Measurements from ENCODE around the gene CDH22. TPM values are rescaled to one million over a fixed set of nuclear protein-coding genes. Genes with fewer than 3 reads are reported as not detected.

CDH22 gene
- total and polyA plus RNA-seq, 9 of the 15 experiments (the other 6 are each of a cell fraction or from before 2014, with no cell fraction given) = 0.07 to 0.08 TPM; not detected in 7

DNA sequence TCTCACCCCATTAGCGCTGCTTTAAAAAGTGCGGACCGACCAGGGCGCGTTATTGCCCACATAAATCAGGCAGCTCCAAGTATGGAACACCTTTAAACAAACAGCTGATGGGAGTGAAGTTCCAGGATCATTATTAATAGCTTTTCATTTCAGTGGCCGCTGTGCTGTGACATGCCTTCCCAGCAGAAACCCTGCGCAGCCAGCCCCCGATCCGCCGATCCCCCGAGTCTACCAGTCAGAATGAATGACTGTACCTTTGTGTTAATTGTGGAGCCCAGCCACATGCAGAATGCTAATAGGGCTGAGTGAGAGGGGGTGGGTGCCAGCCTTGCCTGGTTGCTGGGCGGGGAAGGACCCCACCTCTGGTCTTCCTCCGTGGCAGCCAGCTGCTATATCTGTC, 21.9 kb downstream of the CDH22 start:
- POLR2A ChIA-PET = interaction anchor here (0.6 to 0.7 kb wide), 2 partner anchors 19 to 78 kb away, joined by 3 read pairs; no protein-coding TSS in a partner anchor
- TF ChIP-seq KAT7 (CRISPR knock-in tag; IDR thresholded peaks at IDR 0.05; ENCODE audit: borderline replicate concordance) (no peak), POLR2H (tag; IDR thresholded peaks at IDR 0.05; ENCODE audit: low read depth) (no peak), RBM14 (IDR thresholded peaks at IDR 0.05; ENCODE audit: borderline replicate concordance, insufficient read depth, low read depth, low read length) (no peak), RBM34 (IDR thresholded peaks at IDR 0.05; ENCODE audit: borderline replicate concordance, insufficient read depth, low read length) (no peak), HIVEP1 (CRISPR knock-in tag; IDR thresholded peaks at IDR 0.05) (no peak), BMI1 (IDR thresholded peaks at IDR 0.05; ENCODE audit: low read length) (no peak), ZFX (CRISPR knock-in tag; IDR thresholded peaks at IDR 0.05) (no peak), ZNF143 (CRISPR knock-in tag; IDR thresholded peaks at IDR 0.05) (no peak), HCFC1 (IDR thresholded peaks at IDR 0.05; ENCODE audit: low read depth, low read length) (no peak), SMAD1 (IDR thresholded peaks at IDR 0.05; ENCODE audit: low read depth, low read length, partially characterized antibody) (no peak)
- TF ChIP-seq, protein P1, sequence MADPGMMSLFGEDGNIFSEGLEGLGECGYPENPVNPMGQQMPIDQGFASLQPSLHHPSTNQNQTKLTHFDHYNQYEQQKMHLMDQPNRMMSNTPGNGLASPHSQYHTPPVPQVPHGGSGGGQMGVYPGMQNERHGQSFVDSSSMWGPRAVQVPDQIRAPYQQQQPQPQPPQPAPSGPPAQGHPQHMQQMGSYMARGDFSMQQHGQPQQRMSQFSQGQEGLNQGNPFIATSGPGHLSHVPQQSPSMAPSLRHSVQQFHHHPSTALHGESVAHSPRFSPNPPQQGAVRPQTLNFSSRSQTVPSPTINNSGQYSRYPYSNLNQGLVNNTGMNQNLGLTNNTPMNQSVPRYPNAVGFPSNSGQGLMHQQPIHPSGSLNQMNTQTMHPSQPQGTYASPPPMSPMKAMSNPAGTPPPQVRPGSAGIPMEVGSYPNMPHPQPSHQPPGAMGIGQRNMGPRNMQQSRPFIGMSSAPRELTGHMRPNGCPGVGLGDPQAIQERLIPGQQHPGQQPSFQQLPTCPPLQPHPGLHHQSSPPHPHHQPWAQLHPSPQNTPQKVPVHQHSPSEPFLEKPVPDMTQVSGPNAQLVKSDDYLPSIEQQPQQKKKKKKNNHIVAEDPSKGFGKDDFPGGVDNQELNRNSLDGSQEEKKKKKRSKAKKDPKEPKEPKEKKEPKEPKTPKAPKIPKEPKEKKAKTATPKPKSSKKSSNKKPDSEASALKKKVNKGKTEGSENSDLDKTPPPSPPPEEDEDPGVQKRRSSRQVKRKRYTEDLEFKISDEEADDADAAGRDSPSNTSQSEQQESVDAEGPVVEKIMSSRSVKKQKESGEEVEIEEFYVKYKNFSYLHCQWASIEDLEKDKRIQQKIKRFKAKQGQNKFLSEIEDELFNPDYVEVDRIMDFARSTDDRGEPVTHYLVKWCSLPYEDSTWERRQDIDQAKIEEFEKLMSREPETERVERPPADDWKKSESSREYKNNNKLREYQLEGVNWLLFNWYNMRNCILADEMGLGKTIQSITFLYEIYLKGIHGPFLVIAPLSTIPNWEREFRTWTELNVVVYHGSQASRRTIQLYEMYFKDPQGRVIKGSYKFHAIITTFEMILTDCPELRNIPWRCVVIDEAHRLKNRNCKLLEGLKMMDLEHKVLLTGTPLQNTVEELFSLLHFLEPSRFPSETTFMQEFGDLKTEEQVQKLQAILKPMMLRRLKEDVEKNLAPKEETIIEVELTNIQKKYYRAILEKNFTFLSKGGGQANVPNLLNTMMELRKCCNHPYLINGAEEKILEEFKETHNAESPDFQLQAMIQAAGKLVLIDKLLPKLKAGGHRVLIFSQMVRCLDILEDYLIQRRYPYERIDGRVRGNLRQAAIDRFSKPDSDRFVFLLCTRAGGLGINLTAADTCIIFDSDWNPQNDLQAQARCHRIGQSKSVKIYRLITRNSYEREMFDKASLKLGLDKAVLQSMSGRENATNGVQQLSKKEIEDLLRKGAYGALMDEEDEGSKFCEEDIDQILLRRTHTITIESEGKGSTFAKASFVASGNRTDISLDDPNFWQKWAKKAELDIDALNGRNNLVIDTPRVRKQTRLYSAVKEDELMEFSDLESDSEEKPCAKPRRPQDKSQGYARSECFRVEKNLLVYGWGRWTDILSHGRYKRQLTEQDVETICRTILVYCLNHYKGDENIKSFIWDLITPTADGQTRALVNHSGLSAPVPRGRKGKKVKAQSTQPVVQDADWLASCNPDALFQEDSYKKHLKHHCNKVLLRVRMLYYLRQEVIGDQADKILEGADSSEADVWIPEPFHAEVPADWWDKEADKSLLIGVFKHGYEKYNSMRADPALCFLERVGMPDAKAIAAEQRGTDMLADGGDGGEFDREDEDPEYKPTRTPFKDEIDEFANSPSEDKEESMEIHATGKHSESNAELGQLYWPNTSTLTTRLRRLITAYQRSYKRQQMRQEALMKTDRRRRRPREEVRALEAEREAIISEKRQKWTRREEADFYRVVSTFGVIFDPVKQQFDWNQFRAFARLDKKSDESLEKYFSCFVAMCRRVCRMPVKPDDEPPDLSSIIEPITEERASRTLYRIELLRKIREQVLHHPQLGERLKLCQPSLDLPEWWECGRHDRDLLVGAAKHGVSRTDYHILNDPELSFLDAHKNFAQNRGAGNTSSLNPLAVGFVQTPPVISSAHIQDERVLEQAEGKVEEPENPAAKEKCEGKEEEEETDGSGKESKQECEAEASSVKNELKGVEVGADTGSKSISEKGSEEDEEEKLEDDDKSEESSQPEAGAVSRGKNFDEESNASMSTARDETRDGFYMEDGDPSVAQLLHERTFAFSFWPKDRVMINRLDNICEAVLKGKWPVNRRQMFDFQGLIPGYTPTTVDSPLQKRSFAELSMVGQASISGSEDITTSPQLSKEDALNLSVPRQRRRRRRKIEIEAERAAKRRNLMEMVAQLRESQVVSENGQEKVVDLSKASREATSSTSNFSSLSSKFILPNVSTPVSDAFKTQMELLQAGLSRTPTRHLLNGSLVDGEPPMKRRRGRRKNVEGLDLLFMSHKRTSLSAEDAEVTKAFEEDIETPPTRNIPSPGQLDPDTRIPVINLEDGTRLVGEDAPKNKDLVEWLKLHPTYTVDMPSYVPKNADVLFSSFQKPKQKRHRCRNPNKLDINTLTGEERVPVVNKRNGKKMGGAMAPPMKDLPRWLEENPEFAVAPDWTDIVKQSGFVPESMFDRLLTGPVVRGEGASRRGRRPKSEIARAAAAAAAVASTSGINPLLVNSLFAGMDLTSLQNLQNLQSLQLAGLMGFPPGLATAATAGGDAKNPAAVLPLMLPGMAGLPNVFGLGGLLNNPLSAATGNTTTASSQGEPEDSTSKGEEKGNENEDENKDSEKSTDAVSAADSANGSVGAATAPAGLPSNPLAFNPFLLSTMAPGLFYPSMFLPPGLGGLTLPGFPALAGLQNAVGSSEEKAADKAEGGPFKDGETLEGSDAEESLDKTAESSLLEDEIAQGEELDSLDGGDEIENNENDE (IDR thresholded peaks at IDR 0.05; ENCODE audit: low read depth, low read length) = no peak
- TF ChIP-seq, protein P2, sequence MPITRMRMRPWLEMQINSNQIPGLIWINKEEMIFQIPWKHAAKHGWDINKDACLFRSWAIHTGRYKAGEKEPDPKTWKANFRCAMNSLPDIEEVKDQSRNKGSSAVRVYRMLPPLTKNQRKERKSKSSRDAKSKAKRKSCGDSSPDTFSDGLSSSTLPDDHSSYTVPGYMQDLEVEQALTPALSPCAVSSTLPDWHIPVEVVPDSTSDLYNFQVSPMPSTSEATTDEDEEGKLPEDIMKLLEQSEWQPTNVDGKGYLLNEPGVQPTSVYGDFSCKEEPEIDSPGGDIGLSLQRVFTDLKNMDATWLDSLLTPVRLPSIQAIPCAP (CRISPR knock-in tag; IDR thresholded peaks at IDR 0.05; ENCODE audit: borderline replicate concordance) = no peak

More for the DNA sequence above, 21.9 kb downstream of the CDH22 start:
- ATAC-seq = no peak
- no peaks in the 10 kb centered on the region for H3K4me1 ChIP-seq (replicated peaks in 1 of 2; ENCODE audit: control insufficient read depth in 2 of 2, insufficient read depth in 2 of 2, low read length in 2 of 2)
- H2AFZ ChIP-seq (ENCODE audit: low read depth, low read length) = no peak overlapping the region
- no peak for FAIRE-seq
- no peak overlapping the region for H3K4me2 ChIP-seq (ENCODE audit: insufficient read depth, low read length)
- 0 out of 2 replicates have a peak, but pooled peaks cover 9% of the 10 kb centered on the region for H4K20me1 ChIP-seq (replicated peaks; ENCODE audit: control insufficient read depth, insufficient read depth, low read length)
- H3K9me3 ChIP-seq (replicated peaks; ENCODE audit: control insufficient read depth, insufficient read depth, low read depth, low read length) = no peaks in the 10 kb centered on the region
- peaks cover 28 to 62% of the 10 kb centered on the region in 2 experiments for H3K27me3 ChIP-seq (ENCODE audit: control insufficient read depth in 2 of 2, insufficient read depth in 2 of 2, low read length in 2 of 2)
- no peak overlapping the region for H3K4me3 ChIP-seq
- H3K9me1 ChIP-seq (ENCODE audit: control insufficient read depth, insufficient read depth, low read length) = no peaks in the 10 kb centered on the region
- 0% methylated on average over 13 of the region's 13 CpGs for WGBS (ENCODE audit: insufficient coverage, low coverage, missing lambda C conversion rate)
- intact Hi-C loops (cut with micrococcal nuclease) (no loop called here), in situ Hi-C loops (cut with MboI) (no loop called here)
- DNase-seq (ENCODE audit: extremely low read depth in 1 of 4, low spot score in 3 of 4) = no peak
- no TSS peak for BruUV-seq (replicated peaks)
- no peak overlapping the region for H3K9ac ChIP-seq (ENCODE audit: insufficient read depth in 1 of 2, low read depth in 2 of 2, low read length in 2 of 2)
- H3K79me2 ChIP-seq (ENCODE audit: control insufficient read depth, insufficient read depth, low read length) = no peaks in the 10 kb centered on the region
- H3K27ac ChIP-seq (ENCODE audit: extremely low read depth, low read depth, low read length) = no peak overlapping the region
- H3K36me3 ChIP-seq (ENCODE audit: control insufficient read depth, insufficient read depth, low read length) = no peaks in the 10 kb centered on the region
- CTCF ChIA-PET (ENCODE audit: low intra/inter-chr PET ratio) = no interaction called here
